ENCODE results near the gene CEBPA.

DNA sequence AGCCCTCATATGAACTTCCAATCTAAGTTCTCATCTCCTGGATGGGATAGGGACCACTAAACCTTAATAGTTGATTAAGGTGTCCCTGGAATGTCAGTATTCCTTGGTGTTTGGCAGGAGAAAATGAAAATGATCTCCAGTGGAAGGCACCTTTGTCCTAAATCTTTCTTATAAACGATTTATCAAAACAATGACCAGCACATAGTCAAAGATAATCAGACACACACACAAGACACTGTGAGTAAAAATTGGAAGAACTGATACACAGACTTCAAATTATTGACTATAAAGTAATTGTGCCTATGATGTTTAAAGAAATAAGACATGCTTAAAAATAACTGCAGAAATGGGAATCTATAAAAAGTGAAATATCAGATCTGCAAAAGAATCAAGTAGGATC, 13.7 kb downstream of the CEBPA start:
- TF ChIP-seq, protein P1, sequence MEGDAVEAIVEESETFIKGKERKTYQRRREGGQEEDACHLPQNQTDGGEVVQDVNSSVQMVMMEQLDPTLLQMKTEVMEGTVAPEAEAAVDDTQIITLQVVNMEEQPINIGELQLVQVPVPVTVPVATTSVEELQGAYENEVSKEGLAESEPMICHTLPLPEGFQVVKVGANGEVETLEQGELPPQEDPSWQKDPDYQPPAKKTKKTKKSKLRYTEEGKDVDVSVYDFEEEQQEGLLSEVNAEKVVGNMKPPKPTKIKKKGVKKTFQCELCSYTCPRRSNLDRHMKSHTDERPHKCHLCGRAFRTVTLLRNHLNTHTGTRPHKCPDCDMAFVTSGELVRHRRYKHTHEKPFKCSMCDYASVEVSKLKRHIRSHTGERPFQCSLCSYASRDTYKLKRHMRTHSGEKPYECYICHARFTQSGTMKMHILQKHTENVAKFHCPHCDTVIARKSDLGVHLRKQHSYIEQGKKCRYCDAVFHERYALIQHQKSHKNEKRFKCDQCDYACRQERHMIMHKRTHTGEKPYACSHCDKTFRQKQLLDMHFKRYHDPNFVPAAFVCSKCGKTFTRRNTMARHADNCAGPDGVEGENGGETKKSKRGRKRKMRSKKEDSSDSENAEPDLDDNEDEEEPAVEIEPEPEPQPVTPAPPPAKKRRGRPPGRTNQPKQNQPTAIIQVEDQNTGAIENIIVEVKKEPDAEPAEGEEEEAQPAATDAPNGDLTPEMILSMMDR (IDR thresholded peaks at IDR 0.05) = no peak
- no peak for TF ChIP-seq POLR2AphosphoS5 (IDR thresholded peaks at IDR 0.05)

Measured in suprapubic skin (tissue), 3 donors.